HEK293 (cell line): ENCODE data around the gene SLC8A1.

Experiments
- CTCF ChIA-PET: fragments of 350-600 bp; formaldehyde crosslinking; extraction: SDS; loops from one replicate; lab custom pipeline; 2021; ENCODE audit warnings: antibody characterized with exemption; lab: Yijun Ruan, JAX
- POLR2A ChIA-PET: fragments of 300-600 bp; formaldehyde crosslinking; extraction: SDS; loops from one replicate; lab custom pipeline; 2020; ENCODE audit warnings: antibody characterized with exemption, inconsistent platforms; lab: Yijun Ruan, JAX
- H3K27ac ChIP-seq: fragments of 200-500 bp; sonication (Bioruptor generic); 2 replicates; pipeline ENCODE4 v1.5.1; 2014; ENCODE audit warnings: low read depth, low read length, control low read depth, inconsistent platforms; ENCODE audit errors: extremely low read depth
- H3K36me3 ChIP-seq, 2 experiments: fragments of 200-500 bp in 1 of 2; sonication (Bioruptor generic) in 1 of 2; 1 replicate in 1 of 2; 2 replicates in 1 of 2; pipeline ENCODE4 v1.5.1; 2014 to 2017; ENCODE audit warnings: inconsistent platforms in 2 of 2, low read length in 2 of 2; ENCODE audit not compliant: control insufficient read depth in 2 of 2, insufficient read depth in 1 of 2
- H3K4me1 ChIP-seq: fragments of 200-500 bp; sonication (Bioruptor generic); 2 replicates; pipeline ENCODE4 v1.5.1; 2014; ENCODE audit warnings: mild to moderate bottlenecking, low read length, inconsistent platforms; ENCODE audit not compliant: control insufficient read depth, insufficient read depth
- H3K4me3 ChIP-seq: 2 replicates; pipeline ENCODE4 v1.5.1; 2011; ENCODE audit warnings: low read depth, mild to moderate bottlenecking, control low read depth, low read length, moderate library complexity
- H3K9me3 ChIP-seq: fragments of 200-500 bp; sonication (Bioruptor generic); 2 replicates; pipeline ENCODE4 v1.5.1; 2014; ENCODE audit warnings: low read depth, low read length, inconsistent platforms; ENCODE audit not compliant: control insufficient read depth, insufficient read depth
- KLF9 ChIP-seq: fragments of 450-650 bp; formaldehyde crosslinking; IDR thresholded peaks from 2 replicates; pipeline ENCODE4 v1.5.1; 2016; ENCODE audit warnings: missing biosample characterization, missing genetic modification characterization, low read depth
- OSR2 ChIP-seq: fragments of 450-650 bp; formaldehyde crosslinking; IDR thresholded peaks from 2 replicates; pipeline ENCODE4 v1.5.1; 2016; ENCODE audit warnings: missing biosample characterization, missing genetic modification characterization
- ZBTB1 ChIP-seq: fragments of 450-650 bp; formaldehyde crosslinking; IDR thresholded peaks from 2 replicates; pipeline ENCODE4 v1.5.1; 2016; ENCODE audit warnings: missing biosample characterization, missing genetic modification characterization
- ZBTB17 ChIP-seq: fragments of 450-650 bp; formaldehyde crosslinking; IDR thresholded peaks from 2 replicates; pipeline ENCODE4 v1.5.1; 2016; ENCODE audit warnings: missing biosample characterization, missing genetic modification characterization
- ZBTB48 ChIP-seq: fragments of 450-650 bp; formaldehyde crosslinking; IDR thresholded peaks from 2 replicates; pipeline ENCODE4 v1.5.1; 2016; ENCODE audit warnings: missing biosample characterization, missing genetic modification characterization
- ZNF146 ChIP-seq: fragments of 450-650 bp; formaldehyde crosslinking; IDR thresholded peaks from 2 replicates; pipeline ENCODE4 v1.5.1; 2016; ENCODE audit warnings: missing biosample characterization, missing genetic modification characterization
- ZNF174 ChIP-seq: fragments of 450-650 bp; formaldehyde crosslinking; IDR thresholded peaks from 2 replicates; pipeline ENCODE4 v1.5.0; 2017; ENCODE audit warnings: missing biosample characterization, mild to moderate bottlenecking, missing genetic modification characterization
- ZNF2 ChIP-seq: fragments of 450-650 bp; formaldehyde crosslinking; IDR thresholded peaks from 2 replicates; pipeline ENCODE4 v1.5.1; 2016; ENCODE audit warnings: missing biosample characterization, missing genetic modification characterization
- ZNF214 ChIP-seq: fragments of 450-650 bp; formaldehyde crosslinking; IDR thresholded peaks from 2 replicates; pipeline ENCODE4 v1.5.1; 2017; ENCODE audit warnings: missing biosample characterization, mild to moderate bottlenecking, missing genetic modification characterization, borderline replicate concordance
- ZNF221 ChIP-seq: fragments of 450-650 bp; formaldehyde crosslinking; IDR thresholded peaks from 2 replicates; pipeline ENCODE4 v1.5.1; 2017; ENCODE audit warnings: missing biosample characterization, missing genetic modification characterization, borderline replicate concordance
- ZNF530 ChIP-seq: fragments of 450-650 bp; formaldehyde crosslinking; IDR thresholded peaks from 2 replicates; pipeline ENCODE4 v1.5.1; 2016; ENCODE audit warnings: low read depth, missing biosample characterization, missing genetic modification characterization
- ZNF677 ChIP-seq: fragments of 450-650 bp; IDR thresholded peaks from 2 replicates; pipeline ENCODE4 v1.5.0; 2018; ENCODE audit warnings: missing biosample characterization, mild to moderate bottlenecking, missing genetic modification characterization, moderate library complexity
- ZNF707 ChIP-seq: fragments of 450-650 bp; formaldehyde crosslinking; IDR thresholded peaks from 2 replicates; pipeline ENCODE4 v1.5.1; 2016; ENCODE audit warnings: missing biosample characterization, missing genetic modification characterization
- ZNF777 ChIP-seq: fragments of 450-650 bp; formaldehyde crosslinking; IDR thresholded peaks from 2 replicates; pipeline ENCODE4 v1.5.1; 2017; ENCODE audit warnings: missing biosample characterization, missing genetic modification characterization, borderline replicate concordance
- ZNF830 ChIP-seq: fragments of 450-650 bp; IDR thresholded peaks from 2 replicates; pipeline ENCODE4 v1.5.0; 2018; ENCODE audit warnings: missing biosample characterization, missing genetic modification characterization, low read depth, mild to moderate bottlenecking, moderate library complexity
- TF ChIP-seq, protein P1 (sequence below): fragments of 450-650 bp; formaldehyde crosslinking; IDR thresholded peaks from 2 replicates; pipeline ENCODE4 v1.5.1; 2016; ENCODE audit warnings: missing biosample characterization, missing genetic modification characterization
- TF ChIP-seq, protein P2 (sequence below): fragments of 450-650 bp; formaldehyde crosslinking; IDR thresholded peaks from 2 replicates; pipeline ENCODE4 v1.5.1; 2016; ENCODE audit warnings: missing biosample characterization, missing genetic modification characterization

Gene SLC8A1

DNA sequence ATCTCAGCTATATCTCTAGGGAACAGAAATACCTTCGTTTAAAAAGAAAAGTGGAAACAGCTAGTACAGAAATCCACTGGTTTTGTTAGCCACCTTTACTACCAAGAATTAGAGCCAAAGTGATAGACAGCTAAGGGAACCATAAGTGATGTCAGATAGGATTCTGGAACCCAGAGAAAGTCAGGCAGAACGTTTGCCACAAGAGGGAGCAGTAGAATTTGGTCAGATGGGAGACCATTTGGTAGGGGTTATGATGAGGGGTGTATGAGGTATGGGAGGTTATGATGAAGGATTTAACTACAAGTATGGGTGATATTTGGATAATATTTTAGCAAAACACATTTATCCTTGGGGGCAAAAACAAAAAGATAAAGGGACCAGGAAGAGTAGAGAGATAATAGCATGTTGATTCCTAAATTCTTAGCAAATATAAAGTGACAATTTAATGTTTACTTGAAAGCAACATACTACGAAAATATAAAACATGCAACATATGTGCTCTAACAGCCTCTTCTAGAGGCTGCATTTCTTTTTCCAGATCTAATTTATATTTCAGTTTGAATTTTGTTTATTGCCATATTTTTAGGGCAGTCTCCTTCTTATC lies 3.3 kb downstream of the SLC8A1 start:
- H3K36me3 ChIP-seq, result no peaks in the 10 kb centered on the region
- POLR2A ChIA-PET, result no interaction called here
- peak; percentile 55; the same call in 1 of the 2 replicates for TF ChIP-seq ZBTB17 (tag by site-specific recombination)
- TF ChIP-seq, protein P1, sequence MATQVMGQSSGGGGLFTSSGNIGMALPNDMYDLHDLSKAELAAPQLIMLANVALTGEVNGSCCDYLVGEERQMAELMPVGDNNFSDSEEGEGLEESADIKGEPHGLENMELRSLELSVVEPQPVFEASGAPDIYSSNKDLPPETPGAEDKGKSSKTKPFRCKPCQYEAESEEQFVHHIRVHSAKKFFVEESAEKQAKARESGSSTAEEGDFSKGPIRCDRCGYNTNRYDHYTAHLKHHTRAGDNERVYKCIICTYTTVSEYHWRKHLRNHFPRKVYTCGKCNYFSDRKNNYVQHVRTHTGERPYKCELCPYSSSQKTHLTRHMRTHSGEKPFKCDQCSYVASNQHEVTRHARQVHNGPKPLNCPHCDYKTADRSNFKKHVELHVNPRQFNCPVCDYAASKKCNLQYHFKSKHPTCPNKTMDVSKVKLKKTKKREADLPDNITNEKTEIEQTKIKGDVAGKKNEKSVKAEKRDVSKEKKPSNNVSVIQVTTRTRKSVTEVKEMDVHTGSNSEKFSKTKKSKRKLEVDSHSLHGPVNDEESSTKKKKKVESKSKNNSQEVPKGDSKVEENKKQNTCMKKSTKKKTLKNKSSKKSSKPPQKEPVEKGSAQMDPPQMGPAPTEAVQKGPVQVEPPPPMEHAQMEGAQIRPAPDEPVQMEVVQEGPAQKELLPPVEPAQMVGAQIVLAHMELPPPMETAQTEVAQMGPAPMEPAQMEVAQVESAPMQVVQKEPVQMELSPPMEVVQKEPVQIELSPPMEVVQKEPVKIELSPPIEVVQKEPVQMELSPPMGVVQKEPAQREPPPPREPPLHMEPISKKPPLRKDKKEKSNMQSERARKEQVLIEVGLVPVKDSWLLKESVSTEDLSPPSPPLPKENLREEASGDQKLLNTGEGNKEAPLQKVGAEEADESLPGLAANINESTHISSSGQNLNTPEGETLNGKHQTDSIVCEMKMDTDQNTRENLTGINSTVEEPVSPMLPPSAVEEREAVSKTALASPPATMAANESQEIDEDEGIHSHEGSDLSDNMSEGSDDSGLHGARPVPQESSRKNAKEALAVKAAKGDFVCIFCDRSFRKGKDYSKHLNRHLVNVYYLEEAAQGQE (tag by site-specific recombination), result no peak
- TF ChIP-seq, all 188 proteins: peak for 1
- Histone ChIP-seq H3K4me3 (no peak overlapping the region), H3K4me1 (no peaks in the 10 kb centered on the region), H3K27ac (no peak overlapping the region), H3K9me3 (no peaks in the 10 kb centered on the region)
- CTCF ChIA-PET, result interaction anchor here (0.6 to 1.2 kb wide), 10 partner anchors 10 to 1659 kb away, joined by 3 to 6 read pairs (median 3); no protein-coding TSS in a partner anchor

DNA sequence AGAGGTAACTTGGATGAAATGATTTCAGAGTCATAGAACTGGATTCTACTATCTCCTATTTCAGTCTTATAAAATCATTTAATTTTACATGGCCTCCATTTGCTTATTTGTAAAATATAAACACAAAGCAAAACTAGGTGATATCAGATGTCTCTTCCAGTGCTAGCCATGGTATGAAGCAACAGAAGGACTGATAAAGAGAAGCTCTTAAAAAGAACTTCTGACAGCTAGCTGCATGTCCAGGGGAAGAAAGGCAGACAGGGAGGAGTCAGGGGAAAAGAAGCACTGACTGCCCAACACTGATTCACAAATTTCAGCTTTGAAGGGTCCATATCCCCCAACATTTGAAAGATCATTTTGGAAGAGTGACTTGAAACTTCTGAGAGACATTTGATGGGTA lies 6.4 kb downstream of the SLC8A1 start:
- POLR2A ChIA-PET, result no interaction called here
- H3K4me3 ChIP-seq, result no peak overlapping the region
- TF ChIP-seq ZBTB48 (tag by site-specific recombination), result no peak
- TF ChIP-seq, protein P2, sequence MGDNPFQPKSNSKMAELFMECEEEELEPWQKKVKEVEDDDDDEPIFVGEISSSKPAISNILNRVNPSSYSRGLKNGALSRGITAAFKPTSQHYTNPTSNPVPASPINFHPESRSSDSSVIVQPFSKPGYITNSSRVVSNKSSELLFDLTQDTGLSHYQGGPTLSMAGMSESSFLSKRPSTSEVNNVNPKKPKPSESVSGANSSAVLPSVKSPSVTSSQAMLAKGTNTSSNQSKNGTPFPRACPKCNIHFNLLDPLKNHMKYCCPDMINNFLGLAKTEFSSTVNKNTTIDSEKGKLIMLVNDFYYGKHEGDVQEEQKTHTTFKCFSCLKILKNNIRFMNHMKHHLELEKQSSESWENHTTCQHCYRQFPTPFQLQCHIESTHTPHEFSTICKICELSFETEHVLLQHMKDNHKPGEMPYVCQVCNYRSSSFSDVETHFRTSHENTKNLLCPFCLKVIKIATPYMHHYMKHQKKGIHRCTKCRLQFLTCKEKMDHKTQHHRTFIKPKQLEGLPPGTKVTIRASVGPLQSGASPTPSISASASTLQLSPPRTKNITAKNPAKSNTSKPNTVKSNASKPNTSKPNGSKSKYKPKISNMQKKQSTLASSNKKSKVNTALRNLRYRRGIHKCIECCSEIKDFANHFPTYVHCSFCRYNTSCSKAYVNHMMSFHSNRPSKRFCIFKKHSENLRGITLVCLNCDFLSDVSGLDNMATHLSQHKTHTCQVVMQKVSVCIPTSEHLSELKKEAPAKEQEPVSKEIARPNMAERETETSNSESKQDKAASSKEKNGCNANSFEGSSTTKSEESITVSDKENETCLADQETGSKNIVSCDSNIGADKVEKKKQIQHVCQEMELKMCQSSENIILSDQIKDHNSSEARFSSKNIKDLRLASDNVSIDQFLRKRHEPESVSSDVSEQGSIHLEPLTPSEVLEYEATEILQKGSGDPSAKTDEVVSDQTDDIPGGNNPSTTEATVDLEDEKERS (tag by site-specific recombination), result no peak
- no peak for TF ChIP-seq OSR2 (tag by site-specific recombination)
- TF ChIP-seq ZNF2 (tag by site-specific recombination), result no peak
- no peak for TF ChIP-seq KLF9 (tag by site-specific recombination)
- TF ChIP-seq ZNF830 (tag by site-specific recombination), result no peak
- TF ChIP-seq ZNF174, result no peak
- TF ChIP-seq ZBTB1, result no peak
- H3K4me1 ChIP-seq, result no peaks in the 10 kb centered on the region
- no peaks in the 10 kb centered on the region for H3K36me3 ChIP-seq
- H3K9me3 ChIP-seq, result no peaks in the 10 kb centered on the region
- CTCF ChIA-PET, result no interaction called here
- H3K27ac ChIP-seq, result no peak overlapping the region

DNA sequence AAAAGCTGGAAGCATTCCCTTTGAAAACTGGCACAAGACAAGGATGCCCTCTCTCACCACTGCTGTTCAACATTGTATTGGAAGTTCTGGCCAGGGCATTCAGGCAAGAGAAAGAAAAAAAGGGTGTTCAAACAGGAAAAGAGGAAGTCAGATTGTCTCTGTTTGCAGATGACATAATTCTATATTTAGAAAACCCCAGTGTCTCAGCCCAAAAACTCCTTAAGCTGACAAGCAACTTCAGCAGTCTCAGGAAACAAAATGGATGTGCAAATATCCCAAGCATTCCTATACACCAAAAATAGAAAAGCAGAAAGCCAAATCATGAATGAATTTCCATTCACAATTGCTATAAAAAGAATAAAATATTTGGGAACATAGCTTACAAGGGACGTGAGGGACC lies 11.1 kb downstream of the SLC8A1 start:
- CTCF ChIA-PET, result no interaction called here
- H3K4me3 ChIP-seq, result no peak overlapping the region
- H3K36me3 ChIP-seq, result no peaks in the 10 kb centered on the region
- no peaks in the 10 kb centered on the region for H3K9me3 ChIP-seq
- no peak for TF ChIP-seq ZNF214 (tag by site-specific recombination)
- no peak for TF ChIP-seq ZNF677 (tag by site-specific recombination)
- no peak for TF ChIP-seq ZNF146 (tag by site-specific recombination)
- no peak for TF ChIP-seq ZNF777 (tag by site-specific recombination)
- TF ChIP-seq ZNF707 (tag by site-specific recombination), result no peak
- TF ChIP-seq ZNF221 (tag by site-specific recombination), result no peak
- no peak for TF ChIP-seq ZNF530
- TF ChIP-seq, all 188 proteins: peak for 0
- Histone ChIP-seq H3K27ac (no peak overlapping the region), H3K4me1 (no peaks in the 10 kb centered on the region)
- POLR2A ChIA-PET, result no interaction called here
